CD8-positive, alpha-beta memory T cell (primary cell): ENCODE measurements around the gene TNFAIP3. TPM values are rescaled to one million over a fixed set of nuclear protein-coding genes. Genes with fewer than 3 reads are reported as not detected.

Experiments used
- CTCF ChIA-PET: fragments of 350-600 bp; sonication (Branson Sonifier 250); formaldehyde crosslinking; loops from one replicate; lab custom pipeline; 2021; ENCODE audit warnings: antibody characterized with exemption; lab: Charles Lee
- POLR2A ChIA-PET: fragments of 350-600 bp; sonication (Branson Sonifier 250); formaldehyde crosslinking; loops from one replicate; lab custom pipeline; 2021; ENCODE audit warnings: antibody characterized with exemption; lab: Charles Lee
- DNase-seq, 5 donors: peaks; one replicate each; pipeline versions ENCODE4 v3.0.0 to v3.0.0-alpha.2; 2020 to 2022; ENCODE audit warnings: mixed read lengths in 1 of 5
- H3K27ac ChIP-seq: one replicate; pipeline ENCODE4 v1.7.0; 2013; ENCODE audit warnings: low read depth, mild to moderate bottlenecking, low read length, moderate library complexity
- H3K27me3 ChIP-seq: 2 replicates; pipeline ENCODE4 v1.7.0; 2013; ENCODE audit warnings: low read length, mild to moderate bottlenecking; ENCODE audit not compliant: insufficient read depth, poor library complexity, severe bottlenecking
- H3K36me3 ChIP-seq: 2 replicates; pipeline ENCODE4 v1.7.0; 2013; ENCODE audit warnings: mild to moderate bottlenecking, low read length, moderate library complexity; ENCODE audit not compliant: insufficient read depth
- H3K4me1 ChIP-seq: 2 replicates; pipeline ENCODE4 v1.7.0; 2013; ENCODE audit warnings: mild to moderate bottlenecking, low read length, moderate library complexity; ENCODE audit not compliant: insufficient read depth
- H3K4me3 ChIP-seq: 2 replicates; pipeline ENCODE4 v1.7.0; 2013; ENCODE audit warnings: mild to moderate bottlenecking, low read length
- H3K9me3 ChIP-seq: 2 replicates; pipeline ENCODE4 v1.7.0; 2013; ENCODE audit warnings: mild to moderate bottlenecking, low read length
- H3K27ac Mint-ChIP-seq, 8 donors: one replicate each; pipeline ENCODE4 v1.8.0; 2020 to 2021; ENCODE audit warnings: mixed read lengths in 8 of 8, mild to moderate bottlenecking in 6 of 8, inconsistent platforms in 3 of 8, moderate library complexity in 3 of 8
- H3K27me3 Mint-ChIP-seq, 2 donors: one replicate each; pipeline ENCODE4 v1.8.0; 2020 to 2021; ENCODE audit warnings: mixed read lengths in 2 of 2, mild to moderate bottlenecking in 1 of 2, moderate library complexity in 1 of 2
- H3K36me3 Mint-ChIP-seq, 3 donors: one replicate each; pipeline ENCODE4 v1.8.0; 2020 to 2021; ENCODE audit warnings: mixed read lengths in 3 of 3, inconsistent platforms in 1 of 3, mild to moderate bottlenecking in 1 of 3
- H3K4me1 Mint-ChIP-seq, 3 donors: one replicate each; pipeline ENCODE4 v1.8.0; 2020 to 2021; ENCODE audit warnings: mixed read lengths in 3 of 3, inconsistent platforms in 1 of 3, mild to moderate bottlenecking in 1 of 3
- H3K4me3 Mint-ChIP-seq, 7 donors: one replicate each; pipeline ENCODE4 v1.8.0; 2020 to 2021; ENCODE audit warnings: mixed read lengths in 7 of 7, mild to moderate bottlenecking in 6 of 7, moderate library complexity in 4 of 7, inconsistent platforms in 2 of 7
- H3K9me3 Mint-ChIP-seq, 5 donors: one replicate each; pipeline ENCODE4 v1.8.0; 2020 to 2022; ENCODE audit warnings: mixed read lengths in 5 of 5, mild to moderate bottlenecking in 3 of 5, moderate library complexity in 2 of 5, inconsistent platforms in 1 of 5
- polyA plus RNA-seq: library from polyadenylated mRNA; unstranded; fragments of 300-500 nt; fragmentation: Illumina TruSeq; gene quantifications from one replicate; pipeline ENCODE4 v1.2.3, GENCODE V29; 2021
- total RNA-seq, 2 experiments: library from RNA; stranded (reverse); gene quantifications; one replicate each; pipeline ENCODE4 v1.2.3, GENCODE V29; 2021

The TNFAIP3 gene
- total and polyA plus RNA-seq, 3 experiments from 2014 or later, result 127 to 298 (median 267) TPM

DNA sequence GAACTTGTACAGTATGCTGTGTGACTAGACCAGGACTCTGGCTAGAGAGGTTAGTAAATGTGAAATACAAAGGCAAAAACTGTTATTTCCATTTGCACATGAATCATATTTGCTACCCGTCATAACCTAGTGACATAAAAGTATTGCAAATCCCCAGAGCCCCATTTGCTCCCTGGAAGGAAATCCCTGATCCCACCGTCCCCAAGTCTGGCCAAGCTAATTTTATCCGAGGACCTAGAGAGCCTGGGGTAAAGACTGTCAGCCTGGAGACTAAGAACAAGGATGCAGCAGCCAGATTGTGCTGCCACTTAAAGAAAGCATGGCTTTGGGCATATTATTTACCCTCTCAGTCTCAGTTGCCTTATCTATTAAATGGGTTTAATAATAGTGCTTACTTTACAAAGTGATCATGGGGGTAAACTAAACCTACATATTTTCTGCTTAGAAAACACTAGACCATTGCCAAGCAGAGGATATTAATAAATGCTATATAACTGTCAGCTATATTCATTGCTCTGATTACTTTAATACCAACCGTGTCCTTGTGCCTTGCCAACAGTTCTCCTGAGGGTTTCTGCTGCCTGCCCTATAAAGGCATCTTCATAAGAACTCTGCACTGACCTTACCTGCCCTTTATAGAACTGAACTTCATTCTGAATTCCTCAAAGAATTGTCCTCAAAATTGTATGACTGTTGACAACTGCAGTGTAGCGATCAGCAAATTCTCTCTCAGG, 16.9 kb upstream of the TNFAIP3 start:
- Histone ChIP-seq H3K4me1 (peaks cover 5% of the 10 kb centered on the region), H3K36me3 (no peaks in the 10 kb centered on the region), H3K9me3 (no peaks in the 10 kb centered on the region), H3K4me3 (no peak overlapping the region), H3K27ac (no peak overlapping the region), H3K27me3 (no peaks in the 10 kb centered on the region)
- Mint-ChIP-seq H3K4me3 (no peak overlapping the region), H3K27me3 (no peaks in the 10 kb centered on the region), H3K4me1 (no peaks in the 10 kb centered on the region), H3K27ac (peak overlapping the region in 1 of 8 donors; percentile 10), H3K36me3 (peaks cover 0 to 7% (median 1%) of the 10 kb centered on the region in 3 donors), H3K9me3 (no peaks in the 10 kb centered on the region)
- DNase-seq, result no peak
- CTCF ChIA-PET, result interaction anchor here (2.4 kb wide), 1 partner anchor 25 kb away, joined by 5 read pairs; no protein-coding TSS in a partner anchor
- POLR2A ChIA-PET, result no interaction called here

DNA sequence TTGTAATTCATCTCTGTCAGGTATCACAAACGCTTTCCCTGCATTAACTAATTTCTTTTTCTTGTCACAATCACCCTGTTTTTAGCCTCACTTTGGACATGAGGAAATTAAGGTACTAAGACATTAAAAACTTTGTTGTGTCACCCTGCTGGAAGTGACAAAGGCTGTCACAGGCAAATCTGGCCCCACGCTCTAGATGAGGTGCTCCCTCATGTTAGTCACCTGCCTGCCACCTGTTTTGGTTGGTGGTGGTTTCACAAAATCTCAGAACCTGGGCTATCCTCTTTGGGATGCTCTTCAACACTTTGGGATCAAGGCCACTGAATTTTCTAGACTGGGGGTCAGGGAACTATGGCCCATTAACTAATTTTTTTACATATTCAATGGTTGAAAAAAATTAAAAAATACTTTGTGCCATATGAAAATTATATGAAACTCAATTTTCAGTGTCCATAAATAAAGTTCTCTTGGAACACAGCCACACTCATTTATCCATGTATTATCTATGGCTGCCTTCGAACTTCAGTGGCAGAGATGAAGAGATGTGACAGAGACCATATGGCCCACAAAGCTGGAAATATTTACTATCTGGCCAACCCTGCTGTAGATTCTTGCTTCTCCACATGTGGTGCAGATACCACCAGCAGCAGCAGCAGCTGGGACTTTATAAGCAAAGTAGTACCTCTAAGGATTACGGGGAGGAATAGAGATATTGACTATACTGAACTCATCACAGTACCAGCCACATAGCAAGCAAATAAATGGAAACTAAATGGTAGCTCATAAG, 16.1 kb upstream of the TNFAIP3 start:
- CTCF ChIA-PET, result interaction anchor here (2.4 kb wide), 1 partner anchor 26 kb away, joined by 5 read pairs; no protein-coding TSS in a partner anchor
- no peak overlapping the region for H3K4me3 ChIP-seq
- POLR2A ChIA-PET, result no interaction called here
- H3K4me1 Mint-ChIP-seq, result no peaks in the 10 kb centered on the region
- no peaks in the 10 kb centered on the region for H3K27me3 Mint-ChIP-seq
- no peaks in the 10 kb centered on the region for H3K9me3 ChIP-seq
- H3K9me3 Mint-ChIP-seq, result no peaks in the 10 kb centered on the region
- peak overlapping the region in 2 of 8 donors; percentile 10 to 58 for H3K27ac Mint-ChIP-seq
- H3K36me3 Mint-ChIP-seq, result peaks cover 0 to 13% (median 6%) of the 10 kb centered on the region in 3 donors
- no peaks in the 10 kb centered on the region for H3K36me3 ChIP-seq
- H3K27ac ChIP-seq, result no peak overlapping the region
- H3K27me3 ChIP-seq, result no peaks in the 10 kb centered on the region
- H3K4me3 Mint-ChIP-seq, result no peak overlapping the region
- DNase-seq, result no peak
- peaks cover 5% of the 10 kb centered on the region for H3K4me1 ChIP-seq

DNA sequence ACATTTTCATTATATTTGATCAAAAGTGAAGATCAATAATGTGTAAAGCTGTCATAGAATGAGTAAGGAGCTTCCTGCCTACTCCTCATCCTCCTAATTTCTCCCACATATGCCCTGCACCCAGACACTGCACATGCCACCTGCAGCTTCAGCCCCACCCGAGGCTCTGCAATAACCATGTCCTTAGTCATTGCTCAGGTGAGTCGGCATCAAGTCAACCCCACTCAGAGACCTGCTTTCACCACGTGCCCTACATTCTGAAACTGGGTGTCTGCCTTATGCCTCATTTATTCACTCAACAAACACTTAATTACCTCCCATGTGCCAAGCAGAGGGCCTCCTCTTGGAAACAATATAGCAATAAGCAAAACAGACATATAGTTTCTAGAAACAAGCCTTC, 15.4 kb upstream of the TNFAIP3 start:
- H3K9me3 Mint-ChIP-seq, result no peaks in the 10 kb centered on the region
- no peaks in the 10 kb centered on the region for H3K36me3 ChIP-seq
- H3K4me1 Mint-ChIP-seq, result no peaks in the 10 kb centered on the region
- H3K4me1 ChIP-seq, result peaks cover 5% of the 10 kb centered on the region
- H3K4me3 Mint-ChIP-seq, result no peak overlapping the region
- no peak overlapping the region for H3K27ac Mint-ChIP-seq
- no peak for DNase-seq
- H3K27ac ChIP-seq, result no peak overlapping the region
- no peak overlapping the region for H3K4me3 ChIP-seq
- ChIA-PET CTCF (no interaction called here), POLR2A (no interaction called here)
- H3K9me3 ChIP-seq, result no peaks in the 10 kb centered on the region
- no peaks in the 10 kb centered on the region for H3K27me3 ChIP-seq
- peaks cover 4 to 17% (median 11%) of the 10 kb centered on the region in 3 donors for H3K36me3 Mint-ChIP-seq
- H3K27me3 Mint-ChIP-seq, result no peaks in the 10 kb centered on the region

DNA sequence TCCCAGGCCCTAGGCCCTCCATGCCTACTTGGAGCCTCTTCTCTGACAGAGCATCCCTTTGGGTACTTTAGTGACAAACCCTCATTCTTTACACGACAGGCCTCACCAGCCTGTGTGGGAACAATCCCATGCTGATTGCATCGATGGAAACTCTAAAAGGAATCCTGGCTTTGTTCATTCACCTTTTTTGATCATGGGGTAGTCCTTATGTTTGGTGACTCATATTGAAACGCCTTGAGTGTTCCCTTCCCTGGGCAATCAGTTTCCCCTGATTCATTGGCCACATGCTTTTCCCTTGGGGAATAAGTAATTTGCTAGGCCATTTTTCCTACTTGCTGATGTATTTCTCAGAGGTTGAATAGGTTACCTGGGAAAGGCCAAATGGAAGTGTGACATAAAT, 14.7 kb upstream of the TNFAIP3 start:
- Mint-ChIP-seq H3K4me3 (no peak overlapping the region), H3K27ac (peak overlapping the region in 2 of 8 donors; percentile 6 to 20), H3K4me1 (no peaks in the 10 kb centered on the region), H3K27me3 (no peaks in the 10 kb centered on the region), H3K9me3 (no peaks in the 10 kb centered on the region), H3K36me3 (peaks cover 6 to 17% (median 13%) of the 10 kb centered on the region in 3 donors)
- no peaks in the 10 kb centered on the region for H3K36me3 ChIP-seq
- H3K27me3 ChIP-seq, result no peaks in the 10 kb centered on the region
- ChIA-PET CTCF (no interaction called here), POLR2A (no interaction called here)
- H3K27ac ChIP-seq, result no peak overlapping the region
- H3K4me1 ChIP-seq, result no peaks in the 10 kb centered on the region
- no peak for DNase-seq
- no peak overlapping the region for H3K4me3 ChIP-seq
- no peaks in the 10 kb centered on the region for H3K9me3 ChIP-seq

DNA sequence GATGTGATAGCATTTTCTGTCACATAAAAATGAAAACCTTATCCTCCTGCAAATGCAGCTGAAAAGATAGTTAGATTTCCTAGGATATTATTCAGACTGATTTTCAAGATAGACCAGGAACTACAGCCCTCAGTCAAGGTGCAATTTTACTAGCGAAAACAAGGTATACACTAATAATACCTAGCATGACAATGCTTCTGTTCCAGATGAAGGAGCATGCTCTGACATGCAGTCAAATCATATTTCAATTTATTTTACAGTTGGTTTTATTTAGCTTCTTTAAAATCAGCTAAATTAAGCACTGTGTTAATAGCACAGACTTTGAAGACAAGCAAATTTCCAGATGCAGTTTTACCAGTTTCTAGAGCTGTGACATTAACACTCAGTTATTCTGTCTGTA, 14.2 kb upstream of the TNFAIP3 start:
- Mint-ChIP-seq H3K36me3 (peaks cover 10 to 21% (median 18%) of the 10 kb centered on the region in 3 donors), H3K4me3 (no peak overlapping the region), H3K27me3 (no peaks in the 10 kb centered on the region), H3K27ac (no peak overlapping the region), H3K9me3 (no peaks in the 10 kb centered on the region), H3K4me1 (no peaks in the 10 kb centered on the region)
- DNase-seq, result no peak
- no peaks in the 10 kb centered on the region for H3K36me3 ChIP-seq
- H3K27ac ChIP-seq, result no peak overlapping the region
- CTCF ChIA-PET, result interaction anchor here (1.2 kb wide), 1 partner anchor 144 kb away, joined by 4 read pairs; no protein-coding TSS in a partner anchor
- H3K27me3 ChIP-seq, result no peaks in the 10 kb centered on the region
- H3K9me3 ChIP-seq, result no peaks in the 10 kb centered on the region
- no peaks in the 10 kb centered on the region for H3K4me1 ChIP-seq
- POLR2A ChIA-PET, result no interaction called here
- no peak overlapping the region for H3K4me3 ChIP-seq

DNA sequence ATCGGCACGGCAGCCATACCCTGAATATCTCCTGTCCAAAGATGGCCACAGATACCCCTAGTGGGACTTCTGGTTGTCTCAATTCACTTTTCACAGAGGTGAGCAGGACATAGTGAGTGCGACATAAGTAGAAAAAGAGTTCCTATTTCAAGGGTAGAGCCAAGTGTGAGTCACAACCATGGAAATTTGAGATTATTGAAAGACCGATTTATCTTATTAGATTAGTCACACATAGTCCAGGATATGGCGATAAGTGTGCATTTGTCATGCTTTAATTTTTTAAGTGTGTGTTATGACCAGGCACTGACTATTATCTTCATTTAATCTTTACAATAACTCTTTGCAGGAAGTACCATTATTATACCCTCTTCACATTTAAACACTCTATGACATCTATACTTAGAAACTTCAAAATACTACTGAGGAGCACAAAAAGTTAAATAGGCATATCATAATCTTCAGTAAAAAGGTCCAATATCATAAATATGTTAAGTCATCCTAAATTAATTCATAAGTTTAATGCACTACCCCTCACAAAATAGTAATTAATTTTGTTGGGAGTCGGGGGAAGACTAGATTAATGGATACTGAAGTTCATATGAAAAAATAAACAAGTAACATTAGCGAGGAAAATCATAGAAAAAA, 13.4 kb upstream of the TNFAIP3 start:
- Histone ChIP-seq H3K4me3 (no peak overlapping the region), H3K4me1 (no peaks in the 10 kb centered on the region), H3K36me3 (no peaks in the 10 kb centered on the region), H3K9me3 (no peaks in the 10 kb centered on the region), H3K27ac (no peak overlapping the region), H3K27me3 (no peaks in the 10 kb centered on the region)
- no peak overlapping the region for H3K4me3 Mint-ChIP-seq
- H3K4me1 Mint-ChIP-seq, result no peaks in the 10 kb centered on the region
- ChIA-PET CTCF (interaction anchor here (1.2 kb wide), 1 partner anchor 145 kb away, joined by 4 read pairs; no protein-coding TSS in a partner anchor), POLR2A (no interaction called here)
- no peaks in the 10 kb centered on the region for H3K9me3 Mint-ChIP-seq
- peak overlapping the region in 1 of 8 donors; percentile 11 for H3K27ac Mint-ChIP-seq
- peaks cover 14 to 26% (median 22%) of the 10 kb centered on the region in 3 donors for H3K36me3 Mint-ChIP-seq
- no peaks in the 10 kb centered on the region for H3K27me3 Mint-ChIP-seq
- DNase-seq, result no peak

DNA sequence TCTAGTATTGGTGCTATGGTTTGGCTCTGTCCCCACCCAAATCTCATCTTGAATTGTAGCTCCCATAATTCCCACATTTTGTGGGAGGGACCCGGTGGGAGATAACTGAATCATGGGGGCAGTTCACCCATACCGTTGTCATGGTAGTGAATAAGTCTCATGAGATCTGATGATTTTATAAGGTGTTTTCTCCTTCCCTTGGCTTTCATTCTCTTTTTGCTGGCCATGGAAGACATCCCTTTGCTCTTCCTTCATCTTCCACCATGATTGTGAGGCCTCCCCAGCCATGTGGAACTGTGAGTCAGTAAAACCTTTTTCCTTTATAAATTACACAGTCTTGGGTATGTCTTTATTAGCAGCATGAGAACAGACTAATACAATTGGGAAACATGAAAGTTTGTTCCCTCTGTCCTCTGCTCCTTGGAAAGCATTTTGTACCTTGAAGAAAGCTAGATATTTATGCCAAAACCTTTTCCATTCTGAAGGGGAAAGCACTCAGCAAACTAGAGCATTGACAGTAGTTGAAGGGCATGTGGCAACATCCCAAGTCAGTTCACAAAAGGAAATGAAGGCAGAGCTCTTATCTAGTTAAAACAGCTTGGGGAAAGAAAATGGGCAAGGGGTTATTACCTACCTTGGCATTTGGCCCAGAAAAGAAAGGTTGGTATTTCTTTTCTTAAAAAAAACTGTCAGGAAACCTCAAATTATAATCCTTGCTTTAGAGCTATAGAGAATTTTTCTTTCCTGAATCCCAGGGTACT, 10.7 kb upstream of the TNFAIP3 start:
- H3K4me3 ChIP-seq, result no peak overlapping the region
- H3K27me3 ChIP-seq, result no peaks in the 10 kb centered on the region
- H3K36me3 ChIP-seq, result no peaks in the 10 kb centered on the region
- no peak overlapping the region for H3K4me3 Mint-ChIP-seq
- H3K4me1 ChIP-seq, result no peaks in the 10 kb centered on the region
- no peaks in the 10 kb centered on the region for H3K27me3 Mint-ChIP-seq
- DNase-seq, result no peak
- ChIA-PET POLR2A (no interaction called here), CTCF (interaction anchor here (1.5 kb wide), 1 partner anchor 11 kb away, joined by 4 read pairs; the partner anchor contains the start of gene TNFAIP3)
- peaks cover 17 to 26% (median 22%) of the 10 kb centered on the region in 3 donors for H3K36me3 Mint-ChIP-seq
- H3K27ac Mint-ChIP-seq, result no peak overlapping the region
- H3K27ac ChIP-seq, result no peak overlapping the region
- H3K9me3 ChIP-seq, result no peaks in the 10 kb centered on the region
- no peaks in the 10 kb centered on the region for H3K9me3 Mint-ChIP-seq
- H3K4me1 Mint-ChIP-seq, result peaks cover 0 to under 1% (median 0%) of the 10 kb centered on the region in 3 donors
